CD4-positive, alpha-beta T cell treated with Interleukin-21 for 1 hour (primary cell): ENCODE results near the gene ZNF441.
A peak's percentile ranks its signal among the peaks of the same experiment; 100 is the strongest.
"Not testable (repeated sequence)": the region's sequence is repeated elsewhere in the genome, so short reads cannot be mapped to it uniquely, and the experiment has no call there.

ENCODE experiments used
- DNase-seq: peaks from one replicate; pipeline ENCODE4 v3.0.0-alpha.2; 2020

Gene ZNF441

DNA sequence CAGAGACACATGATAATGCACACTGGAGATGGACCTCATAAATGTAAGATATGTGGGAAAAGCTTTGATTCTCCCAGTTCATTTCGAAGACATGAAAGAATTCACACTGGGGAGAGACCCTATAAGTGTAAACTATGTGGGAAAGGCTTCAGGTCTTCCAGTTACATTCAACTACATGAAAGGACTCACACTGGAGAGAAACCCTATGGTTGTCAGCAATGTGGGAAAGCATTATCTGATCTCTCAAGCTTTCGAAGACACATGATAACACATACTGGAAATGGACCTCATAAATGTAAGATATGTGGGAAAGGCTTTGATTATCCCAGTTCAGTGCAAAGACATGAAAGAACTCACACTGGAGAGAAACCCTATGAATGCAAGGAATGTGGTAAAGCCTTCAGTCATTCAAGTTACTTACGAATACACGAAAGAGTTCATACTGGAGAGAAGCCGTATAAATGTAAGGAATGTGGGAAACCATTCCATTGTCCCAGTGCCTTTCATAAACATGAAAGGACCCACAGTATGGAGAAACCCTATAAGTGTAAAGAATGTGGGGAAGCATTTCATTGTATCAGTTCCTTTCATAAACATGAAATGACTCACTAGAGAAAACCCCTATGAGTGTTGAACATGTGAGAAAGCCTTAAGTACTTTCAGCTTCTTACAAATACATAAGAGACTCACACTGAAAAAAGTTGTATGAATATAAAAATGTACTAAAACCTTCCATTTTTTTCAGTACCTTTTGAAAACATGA is 14.7 kb downstream of the ZNF441 start:
- no peak for DNase-seq

DNA sequence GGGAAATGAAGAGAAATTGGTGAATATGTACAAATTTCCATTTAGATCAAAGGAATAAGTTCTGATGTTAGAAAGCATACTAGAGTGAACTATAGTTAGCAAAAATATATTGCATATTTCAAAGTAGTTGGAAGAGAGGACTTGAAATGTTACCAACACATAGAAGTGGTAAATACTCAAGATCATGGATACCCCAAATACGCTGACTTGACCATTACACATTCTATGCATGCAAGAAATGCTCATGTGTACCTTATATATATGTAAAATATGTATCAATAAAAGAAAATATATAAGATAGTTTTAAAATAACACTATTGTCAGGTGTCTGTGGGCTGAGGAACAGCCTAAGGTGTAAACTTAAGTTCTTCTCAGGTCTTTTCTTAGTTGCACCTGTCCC is 17.0 kb downstream of the ZNF441 start:
- DNase-seq, result no peak

DNA sequence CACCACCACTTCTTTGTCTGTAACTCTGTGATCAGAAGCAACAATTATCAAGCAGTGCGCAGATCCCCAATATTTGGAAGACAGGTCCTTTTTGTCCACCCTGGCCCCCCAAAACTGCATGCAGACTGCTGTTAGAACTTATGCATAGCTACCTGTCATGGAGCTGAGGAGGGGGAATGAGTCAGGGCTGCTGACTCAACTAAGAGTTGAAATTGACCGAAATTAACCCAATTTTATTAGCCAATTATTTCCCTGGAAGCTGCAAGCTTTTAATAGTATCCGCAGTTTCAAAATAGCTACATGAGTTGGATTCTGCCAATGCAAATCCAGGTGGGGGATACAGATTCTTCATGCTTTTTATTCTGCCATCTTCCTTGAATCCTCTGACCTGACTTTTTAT is 17.6 kb downstream of the ZNF441 start:
- DNase-seq, result no peak

DNA sequence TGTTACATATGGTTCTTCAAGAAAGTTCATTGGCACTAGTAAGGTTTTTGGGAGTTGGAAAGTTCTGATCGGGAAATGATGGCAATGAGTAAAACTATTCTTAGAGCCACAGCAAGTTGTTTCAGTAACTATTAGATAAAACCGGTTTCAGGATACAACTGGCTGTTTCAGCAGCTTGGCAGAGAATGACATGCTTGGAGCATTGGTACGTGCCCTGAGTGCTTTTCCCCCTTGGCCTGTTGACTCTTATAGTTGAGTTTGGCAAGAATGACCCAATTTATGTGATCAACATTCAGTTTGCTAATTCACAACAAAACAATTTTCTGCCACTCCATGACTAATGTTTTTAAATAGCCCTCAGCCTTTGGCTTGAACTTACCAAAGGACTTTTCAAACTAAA is 20.7 kb downstream of the ZNF441 start:
- DNase-seq, result no peak

DNA sequence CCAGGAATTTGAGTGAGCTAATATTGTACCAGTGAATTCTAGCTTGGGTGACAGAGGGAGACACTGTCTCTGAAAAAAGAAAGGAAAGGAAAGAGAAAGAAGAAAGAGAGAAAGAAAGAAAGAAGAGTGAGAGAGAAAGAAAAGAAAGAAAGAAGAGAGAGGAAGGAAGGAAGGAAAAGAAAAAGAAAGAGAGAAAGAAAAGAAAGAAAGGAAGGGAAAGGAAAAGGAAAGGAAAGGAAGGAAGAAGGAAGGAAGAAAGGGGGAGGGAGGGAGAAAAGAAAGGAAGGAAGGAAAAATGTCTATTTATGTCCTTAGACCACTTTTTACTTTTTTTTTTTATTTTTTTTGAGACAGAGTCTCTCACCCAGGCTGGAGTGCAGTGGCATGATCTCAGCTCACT is 26.1 kb downstream of the ZNF441 start:
- no peak for DNase-seq

DNA sequence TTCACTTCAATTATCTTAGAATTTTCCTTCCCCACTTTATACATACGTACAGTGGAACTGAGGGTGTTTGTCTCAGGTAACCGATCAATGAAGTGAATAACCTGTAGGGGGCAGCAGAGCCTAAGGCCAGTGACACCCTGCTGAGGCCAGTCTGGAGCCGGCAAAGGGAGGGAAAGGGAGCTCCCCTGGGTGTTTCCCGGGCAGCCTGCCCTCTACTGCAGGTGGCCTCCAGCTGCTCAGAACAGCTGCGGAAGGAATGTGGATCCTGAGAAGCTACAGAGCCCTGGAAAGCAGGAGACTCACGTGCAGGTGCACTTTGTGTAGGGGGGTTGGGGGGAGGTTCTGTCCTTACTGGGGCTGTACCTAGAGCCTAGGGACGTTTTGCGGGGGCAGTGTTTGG is 30.7 kb downstream of the ZNF441 start:
- peak; percentile 87 for DNase-seq

DNA sequence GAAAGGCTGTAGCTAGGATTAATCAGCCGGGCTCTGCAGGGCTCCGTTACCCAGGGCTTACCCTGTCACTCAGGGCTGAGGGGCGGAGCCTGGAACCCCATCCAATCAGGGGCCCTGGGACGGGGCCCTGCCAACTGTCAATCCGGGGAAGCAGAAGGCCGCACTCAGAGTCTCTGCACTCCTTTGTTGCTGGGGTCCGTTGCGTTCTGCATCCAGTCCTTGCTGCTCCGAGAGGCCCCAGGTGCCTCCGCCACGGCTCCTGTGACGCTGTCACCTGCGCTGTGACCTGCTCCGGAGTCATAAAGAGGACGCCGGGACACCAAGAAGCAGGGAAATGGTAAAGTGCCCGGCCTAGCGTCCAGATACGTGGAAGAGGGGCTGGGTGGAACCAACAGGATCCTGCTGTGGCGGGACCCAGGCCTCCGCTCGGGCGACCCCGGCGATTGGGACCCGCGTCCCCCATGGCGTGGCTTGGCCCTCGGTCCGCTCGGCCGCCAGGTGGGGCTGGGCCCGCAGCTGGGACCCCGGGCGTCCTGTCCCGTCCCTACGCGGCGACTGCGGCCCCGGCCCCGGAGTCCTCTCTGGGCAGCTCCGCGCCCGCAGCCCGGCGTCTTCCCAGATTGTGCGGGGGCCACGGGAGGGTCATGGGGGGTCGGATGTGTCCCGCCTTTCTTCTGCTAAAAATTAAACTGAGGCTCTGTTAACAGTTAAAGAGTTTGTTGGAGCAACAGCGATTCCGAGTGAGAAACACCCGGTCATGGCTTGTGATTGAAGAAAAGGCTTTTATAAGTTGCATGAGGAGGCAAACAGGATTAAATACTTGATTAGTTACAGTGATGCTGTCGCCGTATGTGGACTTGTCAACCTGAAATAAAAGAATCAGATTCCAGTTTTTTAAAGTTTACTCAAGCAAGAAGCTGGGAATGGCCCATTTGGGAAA is 31.9 kb downstream of the ZNF441 start, which contains the start of gene ZNF491:
Gene ZNF491 (plus strand): TSS at position 133 of the 940 bp plus-strand sequence. CDS start 7,431 bp downstream, outside the sequence.
- peak; percentile 85 for DNase-seq

DNA sequence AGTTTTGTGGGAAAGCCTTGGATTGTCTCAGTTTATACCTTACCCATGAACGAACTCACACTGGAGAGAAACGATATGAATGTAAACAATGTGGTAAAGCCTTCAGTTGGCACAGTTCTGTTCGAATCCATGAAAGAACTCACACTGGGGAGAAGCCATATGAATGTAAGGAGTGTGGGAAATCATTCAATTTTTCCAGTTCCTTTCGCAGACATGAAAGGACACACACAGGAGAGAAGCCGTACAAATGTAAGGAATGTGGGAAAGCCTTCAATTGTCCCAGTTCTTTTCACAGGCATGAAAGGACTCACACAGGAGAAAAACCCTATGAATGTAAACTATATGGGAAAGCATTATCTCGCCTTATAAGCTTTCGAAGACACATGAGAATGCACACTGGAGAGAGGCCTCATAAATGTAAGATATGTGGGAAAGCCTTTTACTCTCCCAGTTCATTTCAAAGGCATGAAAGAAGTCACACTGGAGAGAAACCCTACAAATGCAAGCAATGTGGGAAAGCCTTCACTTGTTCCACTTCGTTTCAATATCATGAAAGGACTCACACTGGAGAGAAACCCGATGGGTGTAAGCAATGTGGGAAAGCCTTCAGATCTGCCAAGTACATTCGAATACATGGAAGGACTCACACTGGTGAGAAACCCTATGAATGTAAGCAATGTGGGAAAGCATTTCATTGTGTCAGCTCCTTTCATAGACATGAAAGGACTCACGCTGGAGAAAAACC is 39.7 kb downstream of the ZNF441 start:
- no peak for DNase-seq

DNA sequence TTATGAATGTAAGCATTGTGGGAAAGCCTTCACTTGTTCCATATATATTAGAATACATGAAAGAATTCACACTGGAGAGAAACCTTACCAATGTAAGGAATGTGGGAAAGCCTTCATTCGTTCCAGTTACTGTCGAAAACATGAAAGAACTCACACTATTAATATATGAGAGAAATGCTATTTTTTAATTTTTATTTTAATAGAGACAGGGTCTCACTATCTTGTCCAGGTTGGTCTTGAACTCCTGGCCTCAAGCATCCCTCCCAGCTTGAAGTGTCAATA is 40.2 kb downstream of the ZNF441 start:
- no peak for DNase-seq

DNA sequence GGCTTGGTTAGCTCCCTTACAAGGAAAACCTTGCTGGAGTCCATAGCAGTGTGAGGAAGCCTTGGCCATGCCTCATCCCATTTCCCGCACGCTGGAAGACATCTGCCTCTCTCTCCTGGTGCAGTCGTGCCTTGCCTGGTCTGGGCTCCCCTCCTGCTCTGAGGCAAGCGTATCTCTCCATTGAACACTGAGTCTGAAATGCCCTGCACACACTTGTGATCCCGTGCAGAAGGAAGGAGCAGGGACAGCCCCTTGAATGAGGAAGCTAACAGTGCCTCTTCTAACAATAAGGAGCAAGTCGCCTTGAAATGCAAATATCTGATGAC is 46.9 kb downstream of the ZNF441 start:
- no peak for DNase-seq

DNA sequence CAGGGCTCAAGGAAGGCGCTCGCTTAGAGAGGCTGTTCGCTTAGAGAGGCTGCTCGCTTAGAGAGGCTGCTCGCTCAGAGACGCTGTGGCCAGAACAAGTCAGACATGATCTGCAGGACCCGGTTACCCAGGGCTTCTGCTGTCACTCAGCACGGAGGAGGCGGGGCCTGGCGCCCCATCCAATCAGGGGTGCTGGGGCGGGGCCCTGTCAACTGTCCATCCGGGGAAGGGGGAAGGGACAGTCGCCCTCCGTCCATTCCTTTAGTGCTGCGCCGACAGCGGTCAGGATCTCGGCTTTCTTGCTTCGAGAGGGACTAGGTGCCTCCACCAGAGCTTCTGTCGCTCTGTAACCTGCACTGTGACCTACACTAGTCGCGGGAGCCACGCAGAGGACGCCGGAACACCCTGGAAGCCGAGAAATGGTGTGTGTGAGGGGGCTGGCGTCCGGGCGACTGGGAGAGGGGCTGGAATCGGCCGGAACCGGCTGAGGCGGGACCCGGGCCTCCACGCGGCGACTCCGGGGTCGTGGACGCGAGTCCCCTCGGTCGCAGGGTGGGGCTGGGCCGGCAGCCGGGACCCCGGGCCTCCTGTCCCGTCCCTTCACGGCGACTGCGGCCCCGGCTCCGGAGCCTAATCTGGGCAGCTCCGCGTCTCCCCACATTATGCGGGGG is 47.4 kb downstream of the ZNF441 start, which contains the start of gene ZNF440:
Gene ZNF440 (plus strand): TSS at position 245 of the 671 bp plus-strand sequence. CDS start 175 bp downstream, at position 420.
- peak; percentile 85 for DNase-seq

DNA sequence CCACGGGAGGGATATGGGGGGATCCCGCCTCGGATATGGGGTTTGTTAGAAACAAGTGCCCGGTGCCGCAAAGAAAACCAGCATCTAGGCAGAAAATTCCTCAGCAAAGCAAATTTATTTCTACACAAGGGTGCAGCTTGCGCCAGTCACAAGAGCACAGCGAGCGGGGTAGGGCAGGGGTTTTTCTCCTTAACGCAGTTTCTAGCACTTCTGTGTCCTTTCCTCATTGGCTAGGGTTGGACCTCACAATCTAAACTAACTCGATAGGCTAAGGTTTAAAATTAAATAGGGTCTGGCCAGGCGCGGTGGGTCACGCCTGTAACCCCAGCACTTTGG is 47.9 kb downstream of the ZNF441 start:
- DNase-seq, result no peak

DNA sequence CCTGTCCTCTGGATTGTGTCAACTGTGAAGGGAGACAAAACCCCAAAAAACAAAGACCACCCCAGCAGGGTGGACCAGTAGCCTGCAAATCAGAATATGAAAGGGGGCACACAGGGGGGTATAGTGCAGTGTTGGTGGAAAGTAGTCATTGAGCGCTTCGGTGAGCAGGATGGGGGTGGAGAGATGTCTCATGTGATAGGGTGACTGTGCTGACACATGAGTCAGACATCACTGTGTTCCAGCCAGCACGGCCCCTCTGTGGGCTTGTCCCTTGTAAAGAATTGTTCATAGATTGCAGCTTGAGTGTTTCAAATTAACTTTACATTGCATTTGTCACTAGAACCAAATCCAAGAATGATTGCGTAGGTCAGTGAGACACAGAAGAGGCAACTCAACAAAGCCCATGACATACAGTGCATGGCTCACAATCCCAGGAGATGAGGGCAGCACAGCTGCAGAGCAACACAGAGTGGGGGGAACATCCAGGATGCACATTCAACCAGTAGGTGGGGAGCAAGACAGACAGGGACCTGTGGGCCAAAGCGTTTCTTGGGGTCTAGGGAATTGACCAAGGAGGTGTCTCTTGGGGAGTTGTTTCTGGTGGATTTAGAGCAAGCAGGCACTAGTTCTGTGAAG is 54.8 kb downstream of the ZNF441 start:
- DNase-seq, result no peak

DNA sequence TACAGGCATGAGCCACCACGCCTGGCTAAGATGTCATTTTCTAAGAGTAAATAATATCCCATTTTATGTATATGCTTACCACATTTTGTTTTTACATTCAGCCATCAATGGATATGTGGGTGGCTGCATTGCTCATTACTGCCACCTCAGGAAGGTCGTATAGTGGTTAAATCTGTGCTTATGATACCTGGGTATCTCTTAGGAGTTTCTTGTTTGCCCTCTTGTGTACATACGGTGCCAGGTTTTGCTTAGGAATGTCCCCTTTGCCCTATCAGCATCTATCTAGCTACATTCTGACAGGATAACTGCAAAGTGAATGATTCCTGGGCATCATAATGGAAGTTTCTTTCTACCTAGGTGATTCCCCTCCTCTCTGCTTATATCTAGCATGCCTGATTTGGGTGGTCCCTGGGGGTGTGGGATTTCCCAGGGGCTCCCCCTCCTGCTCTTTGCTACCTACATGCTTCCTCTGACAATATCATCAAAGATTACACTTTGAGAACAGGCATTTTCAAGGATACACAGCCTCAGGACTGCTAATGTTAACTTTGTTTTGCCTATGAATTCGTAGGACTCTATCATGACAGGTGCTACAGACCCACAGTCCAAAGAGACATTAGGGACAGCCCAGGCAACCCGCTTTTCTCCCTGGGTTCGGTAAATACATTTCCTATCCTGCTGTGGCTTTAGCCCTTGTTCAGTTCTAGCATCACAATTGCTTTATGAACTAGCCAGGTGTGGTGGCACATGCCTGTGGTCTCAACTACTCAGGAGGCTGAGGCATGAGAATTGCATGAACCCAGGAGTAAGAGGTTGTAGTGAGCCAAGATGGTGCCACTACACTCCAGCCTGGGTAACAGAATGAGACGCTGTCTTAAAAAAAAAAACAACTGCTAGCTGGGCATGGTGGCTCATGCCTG is 62.4 kb downstream of the ZNF441 start:
- not testable (repeated sequence) for DNase-seq

DNA sequence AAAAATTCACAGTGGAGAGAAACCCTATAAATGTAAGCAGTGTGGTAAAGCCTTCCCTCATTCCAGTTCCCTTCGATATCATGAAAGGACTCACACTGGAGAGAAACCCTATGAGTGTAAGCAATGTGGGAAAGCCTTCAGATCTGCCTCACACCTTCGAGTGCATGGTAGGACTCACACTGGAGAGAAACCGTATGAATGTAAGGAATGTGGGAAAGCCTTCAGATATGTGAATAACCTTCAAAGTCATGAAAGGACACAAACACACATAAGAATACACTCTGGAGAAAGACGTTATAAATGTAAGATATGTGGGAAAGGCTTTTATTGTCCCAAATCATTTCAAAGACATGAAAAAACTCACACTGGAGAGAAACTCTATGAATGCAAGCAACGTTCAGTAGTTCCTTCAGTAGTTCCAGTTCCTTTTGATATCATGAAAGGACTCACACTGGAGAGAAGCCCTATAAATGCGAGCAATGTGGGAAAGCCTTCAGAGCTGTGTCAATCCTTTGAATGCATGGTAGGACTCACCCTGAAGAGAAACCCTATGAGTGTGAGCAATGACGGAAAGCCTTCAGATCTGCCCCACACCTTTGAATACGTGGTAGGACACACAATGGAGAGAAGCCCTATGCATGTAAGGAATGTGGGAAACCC is 65.6 kb downstream of the ZNF441 start:
- DNase-seq, result no peak

DNA sequence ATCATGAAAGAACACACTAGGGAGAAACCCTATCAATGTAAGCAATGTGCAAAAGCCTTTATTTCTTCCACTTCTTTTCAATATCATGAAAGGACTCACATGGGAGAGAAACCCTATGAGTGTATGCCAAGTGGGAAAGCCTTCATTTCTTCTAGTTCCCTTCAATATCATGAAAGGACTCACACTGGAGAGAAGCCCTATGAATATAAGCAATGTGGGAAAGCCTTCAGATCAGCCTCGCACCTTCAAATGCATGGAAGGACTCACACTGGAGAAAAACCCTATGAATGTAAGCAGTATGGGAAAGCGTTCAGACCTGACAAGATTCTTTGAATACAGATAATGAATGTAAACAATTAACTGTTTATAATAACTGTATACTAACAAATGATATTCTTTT is 66.7 kb downstream of the ZNF441 start:
- DNase-seq, result no peak
